Activated gamma-delta T cell treated with Interleukin-2 at 50 U/mL for 16 hours (primary cell): ENCODE results near the gene PON2.
A peak's percentile ranks its signal among the peaks of the same experiment; 100 is the strongest.
"Not testable (repeated sequence)": the region's sequence is repeated elsewhere in the genome, so short reads cannot be mapped to it uniquely, and the experiment has no call there.

ENCODE experiments used
- DNase-seq: peaks from one replicate; pipeline ENCODE4 v3.0.0-alpha.2; 2020

The PON2 gene

GRCh38 chr7:95398155-95398940 lies 36.5 kb downstream of the PON2 start:
- no peak for DNase-seq

GRCh38 chr7:95397381-95397780 lies 37.4 kb downstream of the PON2 start:
- no peak for DNase-seq

- peak; percentile 8 for DNase-seq
Measured at GRCh38 chr7:95396136-95397032, 38.4 kb downstream of the PON2 start, which contains the start of gene PON3. PON3 (minus strand) TSS chr7:95396375; CDS start chr7:95396350, 25 bp downstream.

GRCh38 chr7:95395755-95396135 lies 39.1 kb downstream of the PON2 start:
- DNase-seq: no peak

- DNase-seq: no peak
Measured at GRCh38 chr7:95394370-95394769, 40.5 kb downstream of the PON2 start.

- DNase-seq: no peak
Measured at GRCh38 chr7:95391761-95392160, 43.1 kb downstream of the PON2 start.

GRCh38 chr7:95389516-95389915 lies 45.3 kb downstream of the PON2 start:
- no peak for DNase-seq

GRCh38 chr7:95379457-95379856 lies 55.4 kb downstream of the PON2 start:
- DNase-seq: not testable (repeated sequence)

GRCh38 chr7:95376632-95377400 lies 58.0 kb downstream of the PON2 start:
- no peak for DNase-seq

- DNase-seq: no peak
Measured at GRCh38 chr7:95375591-95376257, 59.1 kb downstream of the PON2 start.

GRCh38 chr7:95373323-95373722 lies 61.5 kb downstream of the PON2 start:
- DNase-seq: no peak

GRCh38 chr7:95368235-95368634 lies 66.6 kb downstream of the PON2 start:
- DNase-seq: no peak

- no peak for DNase-seq
Measured at GRCh38 chr7:95367606-95368005, 67.2 kb downstream of the PON2 start.

GRCh38 chr7:95365151-95365550 lies 69.7 kb downstream of the PON2 start:
- no peak for DNase-seq

GRCh38 chr7:95357623-95358022 lies 77.2 kb downstream of the PON2 start:
- DNase-seq: no peak
